Progenitor cell of endocrine pancreas (in vitro differentiated cells): Measurements from ENCODE around the gene CCDC148. TPM values are rescaled to one million over a fixed set of nuclear protein-coding genes. Genes with fewer than 3 reads are reported as not detected.

Experiments used
- DNase-seq: peaks from one replicate; pipeline ENCODE4 v3.0.0; 2021; ENCODE audit warnings: low spot score; ENCODE audit not compliant: unreplicated experiment
- H3K27ac Mint-ChIP-seq: 2 replicates; pipeline ENCODE4 v1.8.0; 2021; ENCODE audit warnings: mild to moderate bottlenecking, moderate library complexity, mixed read lengths
- H3K27me3 Mint-ChIP-seq: 2 replicates; pipeline ENCODE4 v1.8.0; 2021; ENCODE audit warnings: mixed read lengths
- H3K36me3 Mint-ChIP-seq: 2 replicates; pipeline ENCODE4 v1.8.0; 2022; ENCODE audit warnings: mixed read lengths; ENCODE audit not compliant: insufficient read depth
- H3K4me1 Mint-ChIP-seq: 2 replicates; pipeline ENCODE4 v1.8.0; 2021; ENCODE audit warnings: low read depth, mixed read lengths
- H3K4me3 Mint-ChIP-seq: 2 replicates; pipeline ENCODE4 v1.8.0; 2021; ENCODE audit warnings: low read depth, mild to moderate bottlenecking, moderate library complexity, mixed read lengths
- H3K9me3 Mint-ChIP-seq: 2 replicates; pipeline ENCODE4 v1.8.0; 2021; ENCODE audit warnings: low read depth, mixed read lengths
- total RNA-seq: library from RNA; stranded (reverse); gene quantifications from 2 replicates; pipeline ENCODE4 v1.2.1, GENCODE V29; 2021
- TF ChIP-seq, protein P1 (sequence below): fragments of 200-600 bp; sonication (generic); IDR thresholded peaks from one replicate; pipeline ENCODE4 v1.5.0; 2021; ENCODE audit warnings: antibody characterized with exemption, mild to moderate bottlenecking; ENCODE audit not compliant: unreplicated experiment

The CCDC148 gene
- total RNA-seq, 1 donor from 2014 or later: 3.9 TPM

GRCh38 chr2:158293722-158294121 lies 162.8 kb downstream of the CCDC148 start:
- H3K4me1 Mint-ChIP-seq: peaks cover 2% of the 10 kb centered on the region
- DNase-seq: no peak
- no peaks in the 10 kb centered on the region for H3K36me3 Mint-ChIP-seq
- TF ChIP-seq, protein P1, sequence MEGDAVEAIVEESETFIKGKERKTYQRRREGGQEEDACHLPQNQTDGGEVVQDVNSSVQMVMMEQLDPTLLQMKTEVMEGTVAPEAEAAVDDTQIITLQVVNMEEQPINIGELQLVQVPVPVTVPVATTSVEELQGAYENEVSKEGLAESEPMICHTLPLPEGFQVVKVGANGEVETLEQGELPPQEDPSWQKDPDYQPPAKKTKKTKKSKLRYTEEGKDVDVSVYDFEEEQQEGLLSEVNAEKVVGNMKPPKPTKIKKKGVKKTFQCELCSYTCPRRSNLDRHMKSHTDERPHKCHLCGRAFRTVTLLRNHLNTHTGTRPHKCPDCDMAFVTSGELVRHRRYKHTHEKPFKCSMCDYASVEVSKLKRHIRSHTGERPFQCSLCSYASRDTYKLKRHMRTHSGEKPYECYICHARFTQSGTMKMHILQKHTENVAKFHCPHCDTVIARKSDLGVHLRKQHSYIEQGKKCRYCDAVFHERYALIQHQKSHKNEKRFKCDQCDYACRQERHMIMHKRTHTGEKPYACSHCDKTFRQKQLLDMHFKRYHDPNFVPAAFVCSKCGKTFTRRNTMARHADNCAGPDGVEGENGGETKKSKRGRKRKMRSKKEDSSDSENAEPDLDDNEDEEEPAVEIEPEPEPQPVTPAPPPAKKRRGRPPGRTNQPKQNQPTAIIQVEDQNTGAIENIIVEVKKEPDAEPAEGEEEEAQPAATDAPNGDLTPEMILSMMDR: no peak
- no peaks in the 10 kb centered on the region for H3K9me3 Mint-ChIP-seq
- no peak overlapping the region for H3K4me3 Mint-ChIP-seq
- H3K27ac Mint-ChIP-seq: no peak overlapping the region
- no peaks in the 10 kb centered on the region for H3K27me3 Mint-ChIP-seq

DNA sequence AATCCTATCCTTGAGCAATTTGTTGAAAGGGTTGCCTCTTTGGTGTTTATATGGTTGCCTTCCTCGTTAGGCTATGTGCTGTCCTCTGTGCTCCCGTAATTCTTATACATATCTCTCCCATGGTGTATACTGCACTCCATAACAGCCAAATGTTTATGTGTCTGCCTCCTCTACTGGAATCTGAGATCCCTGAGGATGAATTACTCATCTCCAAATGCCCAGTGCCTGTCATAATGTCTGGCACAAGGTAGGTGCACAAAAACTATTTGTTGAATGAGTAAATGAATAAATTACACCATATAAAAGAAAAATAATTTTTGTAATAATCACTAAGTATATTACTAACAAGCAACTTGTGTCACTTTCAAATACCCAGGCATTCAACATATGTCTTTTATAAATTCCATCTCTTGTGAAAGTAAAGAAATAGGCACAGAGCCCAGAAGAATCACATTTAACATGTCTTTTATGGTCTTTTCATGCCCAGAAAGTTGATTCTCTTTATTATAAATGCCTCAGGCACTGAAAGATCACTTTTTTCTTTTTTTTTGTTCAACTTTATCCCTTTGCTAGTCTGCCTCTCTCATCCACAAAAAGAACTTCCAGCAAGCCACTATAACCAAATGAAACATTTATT lies 164.9 kb downstream of the CCDC148 start:
- peaks cover 2% of the 10 kb centered on the region for H3K4me1 Mint-ChIP-seq
- no peak overlapping the region for H3K27ac Mint-ChIP-seq
- H3K4me3 Mint-ChIP-seq: no peak overlapping the region
- H3K9me3 Mint-ChIP-seq: peaks cover 7% of the 10 kb centered on the region
- DNase-seq: no peak
- no peaks in the 10 kb centered on the region for H3K36me3 Mint-ChIP-seq
- no peaks in the 10 kb centered on the region for H3K27me3 Mint-ChIP-seq
- TF ChIP-seq, protein P1: no peak

DNA sequence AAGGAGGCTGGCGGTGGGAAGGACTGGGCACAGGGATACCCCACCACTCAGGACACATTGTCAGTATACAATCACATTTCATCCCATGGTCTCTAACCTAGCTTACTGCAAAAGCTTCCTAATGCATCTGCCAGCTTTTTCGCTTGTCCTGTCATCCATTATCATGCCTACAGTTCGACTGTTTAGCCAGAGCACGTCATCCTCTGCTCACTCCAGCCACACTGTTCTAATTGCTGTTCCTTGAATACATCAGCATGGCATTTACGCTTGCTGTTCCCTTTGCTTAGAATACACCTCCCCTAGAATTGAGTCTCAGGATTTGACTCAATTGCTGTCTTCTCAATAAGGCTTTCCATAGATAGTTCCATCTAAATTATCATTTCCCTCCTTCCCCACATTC lies 166.3 kb downstream of the CCDC148 start:
- no peak for DNase-seq
- TF ChIP-seq, protein P1: no peak
- H3K27ac Mint-ChIP-seq: no peak overlapping the region
- H3K9me3 Mint-ChIP-seq: peaks cover 11% of the 10 kb centered on the region
- H3K4me1 Mint-ChIP-seq: peaks cover 2% of the 10 kb centered on the region
- H3K27me3 Mint-ChIP-seq: no peaks in the 10 kb centered on the region
- H3K36me3 Mint-ChIP-seq: no peaks in the 10 kb centered on the region
- no peak overlapping the region for H3K4me3 Mint-ChIP-seq

DNA sequence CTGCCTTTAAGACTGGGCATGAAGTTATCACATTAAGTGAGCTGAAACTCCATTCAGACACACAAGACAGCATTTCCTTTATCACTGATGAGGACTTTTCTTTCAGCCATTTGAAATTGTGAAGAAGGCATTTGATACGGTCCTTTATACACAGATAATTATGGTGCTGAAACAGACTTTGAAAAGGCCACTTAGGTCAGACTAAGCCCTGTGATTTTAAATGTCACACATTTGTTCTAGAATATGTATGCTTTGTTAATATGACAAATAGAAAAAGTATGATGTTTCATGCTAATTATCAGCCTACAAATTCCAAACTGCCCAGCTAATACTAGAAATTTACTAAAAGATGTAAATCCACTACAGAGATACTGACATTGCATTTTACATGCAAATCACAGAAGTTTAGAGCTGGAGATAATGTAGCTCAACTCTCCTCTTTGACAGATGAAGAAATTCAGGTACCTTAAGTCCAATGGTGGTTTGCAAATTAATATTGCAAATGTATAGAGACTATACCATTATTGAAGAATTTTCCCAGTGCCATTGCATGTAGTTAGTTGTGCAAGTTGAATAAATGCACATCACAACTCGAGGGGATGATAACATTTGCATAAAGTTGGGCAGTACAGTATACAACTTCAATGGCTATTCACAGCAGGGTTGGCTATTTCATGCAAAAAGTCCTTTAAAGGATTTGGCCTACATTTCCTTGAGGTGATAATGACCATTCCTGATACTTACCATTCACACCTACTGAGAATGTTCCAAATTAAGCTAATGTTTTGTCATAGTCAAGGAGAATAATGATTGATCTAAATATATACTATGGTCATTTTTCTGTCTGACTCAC lies 179.7 kb downstream of the CCDC148 start:
- TF ChIP-seq, protein P1: no peak
- Mint-ChIP-seq H3K27me3 (no peaks in the 10 kb centered on the region), H3K9me3 (no peaks in the 10 kb centered on the region), H3K36me3 (no peaks in the 10 kb centered on the region), H3K4me3 (no peak overlapping the region), H3K27ac (no peak overlapping the region), H3K4me1 (no peaks in the 10 kb centered on the region)
- no peak for DNase-seq

DNA sequence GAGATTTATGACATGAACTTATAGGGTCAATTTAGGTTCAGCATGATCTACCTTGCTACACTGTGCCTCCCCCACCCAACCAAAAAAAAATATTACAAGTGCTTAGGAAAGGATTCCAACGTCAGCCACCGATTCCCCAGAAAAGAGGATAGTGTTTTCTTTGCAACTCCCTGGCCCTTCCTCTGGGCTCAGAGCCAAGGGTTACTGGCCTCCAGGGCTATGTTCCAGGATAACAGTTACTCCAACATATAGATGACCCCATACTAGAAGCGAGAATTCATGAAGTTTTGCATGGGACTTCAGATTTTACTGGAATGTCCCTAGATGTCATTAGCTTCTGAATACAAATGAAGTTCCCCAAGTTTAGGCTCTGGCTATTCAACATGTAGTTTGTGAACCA lies 182.8 kb downstream of the CCDC148 start:
- DNase-seq: no peak
- no peak overlapping the region for H3K4me3 Mint-ChIP-seq
- no peak overlapping the region for H3K27ac Mint-ChIP-seq
- H3K27me3 Mint-ChIP-seq: no peaks in the 10 kb centered on the region
- no peaks in the 10 kb centered on the region for H3K4me1 Mint-ChIP-seq
- H3K9me3 Mint-ChIP-seq: no peaks in the 10 kb centered on the region
- H3K36me3 Mint-ChIP-seq: no peaks in the 10 kb centered on the region
- TF ChIP-seq, protein P1: no peak
